Lung (tissue), 12 donors: ENCODE measurements around the gene RAB23. TPM values are rescaled to one million over a fixed set of nuclear protein-coding genes. Genes with fewer than 3 reads are reported as not detected.

Experiments used
- ATAC-seq: fragments of 200-7000 bp; cut with Tn5 transposase; one replicate; pipeline ENCODE4 v1.9.1; 2020; ENCODE audit warnings: moderate number of reproducible peaks; ENCODE audit not compliant: insufficient read depth, low FRiP score
- DNase-seq, 3 donors: peaks; one replicate each; pipeline ENCODE4 v3.0.0-alpha.2; 2013 to 2017
- H3K27ac ChIP-seq, 2 donors: one replicate each; pipeline ENCODE4 v1.5.1; 2013; ENCODE audit warnings: mild to moderate bottlenecking in 2 of 2, moderate library complexity in 2 of 2, control low read depth in 1 of 2, inconsistent platforms in 1 of 2, low read depth in 1 of 2, low read length in 1 of 2
- H3K27me3 ChIP-seq, 3 donors: one replicate each; pipeline ENCODE4 v1.5.1; 2013; ENCODE audit warnings: low read length in 2 of 3; ENCODE audit not compliant: control insufficient read depth in 3 of 3, insufficient read depth in 3 of 3
- H3K36me3 ChIP-seq, 4 donors: one replicate each; pipeline ENCODE4 v1.5.1; 2013; ENCODE audit warnings: low read length in 4 of 4, mild to moderate bottlenecking in 1 of 4, moderate library complexity in 1 of 4; ENCODE audit not compliant: control insufficient read depth in 4 of 4, insufficient read depth in 4 of 4
- H3K4me1 ChIP-seq, 5 donors: one replicate each; pipeline ENCODE4 v1.5.1; 2013; ENCODE audit warnings: low read length in 5 of 5, mild to moderate bottlenecking in 2 of 5, moderate library complexity in 1 of 5; ENCODE audit not compliant: control insufficient read depth in 5 of 5, insufficient read depth in 5 of 5
- H3K4me3 ChIP-seq: one replicate; pipeline ENCODE4 v1.5.1; 2013; ENCODE audit warnings: mild to moderate bottlenecking, control low read depth, moderate library complexity
- H3K9ac ChIP-seq, 2 donors: one replicate each; pipeline ENCODE4 v1.5.1; 2013; ENCODE audit warnings: low read length in 2 of 2, control low read depth in 1 of 2; ENCODE audit not compliant: insufficient read depth in 1 of 2
- H3K9me3 ChIP-seq, 4 donors: one replicate each; pipeline ENCODE4 v1.5.1; 2013; ENCODE audit warnings: low read length in 3 of 4, mild to moderate bottlenecking in 1 of 4, moderate library complexity in 1 of 4; ENCODE audit not compliant: control insufficient read depth in 4 of 4, insufficient read depth in 3 of 4
- WGBS, 2 donors: extraction: QIAGEN DNeasy Blood & Tissue Kit; methylation state at CpG; one replicate each; pipeline ENCODE4 v1.1.7; 2013; 5-methylcytosine and 5-hydroxymethylcytosine counted together
- polyA plus RNA-seq, 2 donors: library from polyadenylated mRNA; stranded (reverse); fragments of 200-250 nt; gene quantifications; one replicate each; pipeline ENCODE4 v1.2.1, GENCODE V29; 2013
- total RNA-seq, 2 donors: library from RNA; depleted of rRNA in 1 of 2; stranded (reverse); fragments of >200 nt in 1 of 2; gene quantifications; one replicate each; pipeline ENCODE4 v1.2.1, GENCODE V29; 2014 to 2021
- TF ChIP-seq, protein P1 (sequence below): IDR thresholded peaks from 2 replicates; pipeline ENCODE4 v1.5.1; 2012; ENCODE audit warnings: mild to moderate bottlenecking; ENCODE audit errors: control extremely low read depth, extremely low read depth
- donor health status: control.
- donor health status: control.
- donor health status: Bipolar disorder and iron deficiency.
- donor health status: healthy.
- donor health status: DM: yes; HTN: yes; CAD: no.

RAB23 gene
- total and polyA plus RNA-seq, 4 donors = 4.2 to 26.7 (median 6.9) TPM

DNA sequence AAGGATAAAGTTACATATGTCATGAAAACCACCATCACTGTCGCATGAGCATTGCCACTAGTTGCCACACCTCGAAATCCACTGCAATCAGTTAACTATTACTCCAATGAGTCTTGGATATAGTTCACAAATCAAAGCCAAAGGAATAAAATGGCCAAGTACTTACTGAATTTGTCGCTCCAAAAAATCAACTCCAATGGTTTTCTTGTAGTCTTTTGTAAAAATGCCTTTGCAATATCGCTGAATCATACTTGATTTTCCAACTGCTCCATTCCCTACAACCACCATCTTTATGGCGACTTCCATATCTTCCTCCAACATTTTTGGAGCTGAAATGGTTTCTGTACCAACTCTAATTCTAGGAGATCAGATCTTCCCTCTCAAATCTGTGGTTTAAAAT, 12.0 kb downstream of the RAB23 start:
- WGBS, 2 donors = 94 to 95% methylated on average over 5 of the region's 5 CpGs
- no peak for ATAC-seq

DNA sequence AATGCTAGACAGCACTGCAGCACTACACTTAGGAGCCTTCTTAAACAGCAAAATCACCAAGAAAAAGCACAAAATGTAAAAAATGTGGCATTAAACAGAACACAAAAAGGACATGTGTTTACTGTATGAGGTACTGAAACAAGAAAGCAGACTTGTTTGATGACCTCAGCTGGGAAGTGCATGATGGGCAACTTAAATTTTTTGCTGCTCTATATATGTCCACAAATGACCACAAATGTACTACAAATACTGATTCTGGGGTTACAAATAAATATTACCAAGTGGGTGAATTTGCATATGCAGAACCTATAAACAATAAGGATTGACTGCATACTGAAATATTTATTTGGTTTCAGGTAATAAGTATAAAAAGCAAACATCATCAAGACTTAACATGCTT, 13.1 kb downstream of the RAB23 start:
- Histone ChIP-seq H3K27ac (no peak overlapping the region), H3K9me3 (no peaks in the 10 kb centered on the region), H3K27me3 (no peaks in the 10 kb centered on the region), H3K36me3 (peaks cover 0 to 4% (median 1%) of the 10 kb centered on the region in 4 donors), H3K4me3 (no peak overlapping the region), H3K4me1 (peaks cover 0 to 9% (median 0%) of the 10 kb centered on the region in 5 donors), H3K9ac (no peak overlapping the region)
- no peak for DNase-seq
- TF ChIP-seq, protein P1, sequence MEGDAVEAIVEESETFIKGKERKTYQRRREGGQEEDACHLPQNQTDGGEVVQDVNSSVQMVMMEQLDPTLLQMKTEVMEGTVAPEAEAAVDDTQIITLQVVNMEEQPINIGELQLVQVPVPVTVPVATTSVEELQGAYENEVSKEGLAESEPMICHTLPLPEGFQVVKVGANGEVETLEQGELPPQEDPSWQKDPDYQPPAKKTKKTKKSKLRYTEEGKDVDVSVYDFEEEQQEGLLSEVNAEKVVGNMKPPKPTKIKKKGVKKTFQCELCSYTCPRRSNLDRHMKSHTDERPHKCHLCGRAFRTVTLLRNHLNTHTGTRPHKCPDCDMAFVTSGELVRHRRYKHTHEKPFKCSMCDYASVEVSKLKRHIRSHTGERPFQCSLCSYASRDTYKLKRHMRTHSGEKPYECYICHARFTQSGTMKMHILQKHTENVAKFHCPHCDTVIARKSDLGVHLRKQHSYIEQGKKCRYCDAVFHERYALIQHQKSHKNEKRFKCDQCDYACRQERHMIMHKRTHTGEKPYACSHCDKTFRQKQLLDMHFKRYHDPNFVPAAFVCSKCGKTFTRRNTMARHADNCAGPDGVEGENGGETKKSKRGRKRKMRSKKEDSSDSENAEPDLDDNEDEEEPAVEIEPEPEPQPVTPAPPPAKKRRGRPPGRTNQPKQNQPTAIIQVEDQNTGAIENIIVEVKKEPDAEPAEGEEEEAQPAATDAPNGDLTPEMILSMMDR = no peak
- ATAC-seq = no peak

More for the DNA sequence above, 12.0 kb downstream of the RAB23 start:
- peaks cover 0 to 9% (median 0%) of the 10 kb centered on the region in 5 donors for H3K4me1 ChIP-seq
- no peak overlapping the region for H3K4me3 ChIP-seq
- TF ChIP-seq, protein P1 = no peak
- no peaks in the 10 kb centered on the region for H3K9me3 ChIP-seq
- H3K9ac ChIP-seq = no peak overlapping the region
- H3K27me3 ChIP-seq = no peaks in the 10 kb centered on the region
- peaks cover 0 to 4% (median 1%) of the 10 kb centered on the region in 4 donors for H3K36me3 ChIP-seq
- no peak for DNase-seq
- no peak overlapping the region for H3K27ac ChIP-seq

DNA sequence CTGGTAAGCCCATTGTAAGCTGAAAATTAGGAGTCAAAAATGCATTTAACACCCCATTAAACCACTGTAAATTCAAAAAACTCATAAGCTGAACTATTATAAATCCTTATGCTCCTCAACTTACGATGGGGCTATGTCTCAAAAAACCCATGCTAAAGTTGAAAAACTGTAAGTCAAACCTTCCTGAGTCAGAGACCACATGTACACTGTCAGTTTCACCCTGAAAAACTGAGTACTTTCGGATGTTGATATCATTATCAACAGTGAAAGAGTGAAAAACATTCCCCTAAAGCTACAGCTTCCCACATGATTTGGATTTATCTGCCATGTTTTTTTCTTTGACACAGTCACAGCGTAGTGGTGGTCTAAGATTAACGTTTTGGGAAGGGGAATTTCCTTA, 14.2 kb downstream of the RAB23 start:
- Histone ChIP-seq H3K36me3 (peaks cover 0 to 4% (median 1%) of the 10 kb centered on the region in 4 donors), H3K4me1 (peaks cover 0 to 9% (median 0%) of the 10 kb centered on the region in 5 donors), H3K9me3 (no peaks in the 10 kb centered on the region), H3K27me3 (no peaks in the 10 kb centered on the region), H3K4me3 (no peak overlapping the region), H3K9ac (no peak overlapping the region), H3K27ac (no peak overlapping the region)
- DNase-seq (peak in 2 of 3 donors; percentile 62 to 77), ATAC-seq (no peak)
- 87 to 94% methylated on average over 4 of the region's 4 CpGs for WGBS, 2 donors
- TF ChIP-seq, protein P1 = no peak

DNA sequence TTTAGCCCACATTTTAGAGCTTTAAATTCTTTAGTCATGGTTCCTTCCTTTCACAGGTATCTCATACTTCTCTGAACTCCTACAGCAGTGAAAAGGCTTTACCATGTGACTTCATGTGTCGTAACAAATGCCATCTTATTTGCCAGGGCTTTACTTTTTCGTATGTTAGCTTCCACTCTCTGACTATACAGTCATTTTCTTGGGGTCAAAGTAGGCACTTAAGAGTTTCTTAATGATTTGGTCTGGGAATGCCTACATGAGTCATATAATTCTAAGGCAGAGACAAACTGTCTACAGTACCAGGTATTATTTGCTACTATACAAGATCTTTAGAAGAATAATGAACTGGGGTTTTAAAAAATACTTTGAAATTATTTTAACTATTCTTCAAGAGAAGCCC, 15.0 kb downstream of the RAB23 start:
- Histone ChIP-seq H3K4me3 (no peak overlapping the region), H3K27me3 (no peaks in the 10 kb centered on the region), H3K4me1 (peaks cover 0 to 9% (median 0%) of the 10 kb centered on the region in 5 donors), H3K9ac (no peak overlapping the region), H3K9me3 (no peaks in the 10 kb centered on the region), H3K27ac (no peak overlapping the region), H3K36me3 (peaks cover 0 to 4% (median 1%) of the 10 kb centered on the region in 4 donors)
- WGBS, 2 donors = 63 to 64% methylated on average over 2 of the region's 2 CpGs
- TF ChIP-seq, protein P1 = no peak
- no peak for ATAC-seq
- no peak for DNase-seq
